BJ (cell line): Measurements from ENCODE around the gene HTR5A. TPM values are rescaled to one million over a fixed set of nuclear protein-coding genes. Genes with fewer than 3 reads are reported as not detected.

ENCODE experiments used
- CTCF ChIA-PET: fragments of 350-600 bp; formaldehyde crosslinking; extraction: SDS; loops from one replicate; lab custom pipeline; 2021; ENCODE audit warnings: antibody characterized with exemption, inconsistent platforms; lab: Yijun Ruan, JAX
- POLR2A ChIA-PET: fragments of 300-600 bp; sonication (Branson Sonifier 250); formaldehyde crosslinking; extraction: SDS; loops from one replicate; lab custom pipeline; 2021; ENCODE audit warnings: antibody characterized with exemption; lab: Charles Lee
- DNase-seq: peaks from one replicate; pipeline ENCODE4 v3.0.0-alpha.2; 2011; ENCODE audit warnings: low read depth
- H3K27me3 ChIP-seq: 2 replicates; pipeline ENCODE4 v1.6.0; 2011; ENCODE audit warnings: low read length; ENCODE audit not compliant: control insufficient read depth, insufficient read depth
- H3K36me3 ChIP-seq: 2 replicates; pipeline ENCODE4 v1.5.1; 2011; ENCODE audit warnings: low read length; ENCODE audit not compliant: control insufficient read depth, insufficient read depth
- H3K4me3 ChIP-seq: 2 replicates; pipeline ENCODE4 v1.5.1; 2011; ENCODE audit warnings: low read depth, mild to moderate bottlenecking, control low read depth, low read length
- polyA plus RNA-seq: library from polyadenylated mRNA; depleted of rRNA; stranded (reverse); fragments of >200 nt; gene quantifications from 2 replicates; pipeline ENCODE4 v1.2.3, GENCODE V29; 2011; rRNA removed
- small RNA-seq: library from RNA; depleted of rRNA; stranded (forward); fragments of <200 nt; gene quantifications from one replicate; pipeline ENCODE3, GENCODE V24; 2012; ENCODE audit warnings: low replicate concordance, low read depth; ENCODE audit not compliant: insufficient read length
- TF ChIP-seq, protein P1 (sequence below): IDR thresholded peaks from 2 replicates; pipeline ENCODE4 v1.5.1; 2011; ENCODE audit warnings: low read depth, mild to moderate bottlenecking, control low read depth, inconsistent platforms, low read length, moderate library complexity; ENCODE audit not compliant: insufficient read depth

The HTR5A gene
- polyA plus RNA-seq, 1 experiment: not detected

DNA sequence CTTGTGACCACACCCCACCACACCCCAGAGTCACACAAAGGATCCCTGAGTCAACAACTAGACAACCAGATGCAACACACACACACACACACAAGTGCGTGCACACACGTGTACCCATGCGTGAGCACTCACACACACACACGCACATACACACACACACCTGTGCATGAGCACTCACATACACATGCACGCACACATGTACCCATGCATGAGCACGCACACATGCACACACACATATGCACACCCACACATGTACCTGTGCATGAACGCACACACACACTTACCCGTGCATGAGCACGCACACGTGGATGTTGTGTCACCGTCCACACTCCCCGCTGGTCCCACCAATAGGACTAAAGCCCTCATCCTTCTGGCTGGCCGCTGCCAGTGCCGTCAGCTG lies 60.4 kb downstream of the HTR5A start:
- CTCF ChIA-PET: no interaction called here
- H3K4me3 ChIP-seq: no peak overlapping the region
- POLR2A ChIA-PET: no interaction called here

GRCh38 chr7:155131090-155131489 lies 61.0 kb downstream of the HTR5A start:
- no peak for DNase-seq
- Histone ChIP-seq H3K4me3 (no peak overlapping the region), H3K36me3 (no peaks in the 10 kb centered on the region), H3K27me3 (no peaks in the 10 kb centered on the region)
- POLR2A ChIA-PET: no interaction called here
- TF ChIP-seq, protein P1, sequence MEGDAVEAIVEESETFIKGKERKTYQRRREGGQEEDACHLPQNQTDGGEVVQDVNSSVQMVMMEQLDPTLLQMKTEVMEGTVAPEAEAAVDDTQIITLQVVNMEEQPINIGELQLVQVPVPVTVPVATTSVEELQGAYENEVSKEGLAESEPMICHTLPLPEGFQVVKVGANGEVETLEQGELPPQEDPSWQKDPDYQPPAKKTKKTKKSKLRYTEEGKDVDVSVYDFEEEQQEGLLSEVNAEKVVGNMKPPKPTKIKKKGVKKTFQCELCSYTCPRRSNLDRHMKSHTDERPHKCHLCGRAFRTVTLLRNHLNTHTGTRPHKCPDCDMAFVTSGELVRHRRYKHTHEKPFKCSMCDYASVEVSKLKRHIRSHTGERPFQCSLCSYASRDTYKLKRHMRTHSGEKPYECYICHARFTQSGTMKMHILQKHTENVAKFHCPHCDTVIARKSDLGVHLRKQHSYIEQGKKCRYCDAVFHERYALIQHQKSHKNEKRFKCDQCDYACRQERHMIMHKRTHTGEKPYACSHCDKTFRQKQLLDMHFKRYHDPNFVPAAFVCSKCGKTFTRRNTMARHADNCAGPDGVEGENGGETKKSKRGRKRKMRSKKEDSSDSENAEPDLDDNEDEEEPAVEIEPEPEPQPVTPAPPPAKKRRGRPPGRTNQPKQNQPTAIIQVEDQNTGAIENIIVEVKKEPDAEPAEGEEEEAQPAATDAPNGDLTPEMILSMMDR: no peak
- CTCF ChIA-PET: no interaction called here

More for the DNA sequence above, 60.4 kb downstream of the HTR5A start:
- TF ChIP-seq, protein P1: no peak
- Histone ChIP-seq H3K27me3 (no peaks in the 10 kb centered on the region), H3K36me3 (no peaks in the 10 kb centered on the region)
- no peak for DNase-seq

DNA sequence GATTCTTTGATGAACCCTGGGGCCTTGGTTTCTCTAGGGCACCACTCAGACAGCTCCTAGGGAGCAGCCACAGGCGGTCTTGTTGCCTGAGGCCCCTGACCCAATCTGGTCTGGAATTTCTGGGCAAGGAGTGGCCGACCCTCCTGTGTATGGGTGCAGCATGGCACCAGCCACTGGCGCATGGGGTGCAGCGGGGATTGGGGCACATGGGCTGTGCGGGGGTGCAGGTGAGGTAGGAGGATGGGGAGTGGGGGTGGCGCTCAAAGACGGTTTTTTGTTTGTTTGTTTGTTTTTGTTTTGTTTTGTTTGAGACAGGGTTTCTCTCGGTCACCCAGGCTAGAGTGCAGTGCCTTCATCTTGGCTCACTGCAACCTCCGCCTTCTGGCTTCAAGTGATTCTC lies 62.3 kb downstream of the HTR5A start:
- no peaks in the 10 kb centered on the region for H3K27me3 ChIP-seq
- POLR2A ChIA-PET: no interaction called here
- CTCF ChIA-PET: interaction anchor here (1.1 kb wide), 1 partner anchor 9 kb away, joined by 3 read pairs; no protein-coding TSS in a partner anchor
- H3K4me3 ChIP-seq: no peak overlapping the region
- TF ChIP-seq, protein P1: no peak
- no peak for DNase-seq
- no peaks in the 10 kb centered on the region for H3K36me3 ChIP-seq

DNA sequence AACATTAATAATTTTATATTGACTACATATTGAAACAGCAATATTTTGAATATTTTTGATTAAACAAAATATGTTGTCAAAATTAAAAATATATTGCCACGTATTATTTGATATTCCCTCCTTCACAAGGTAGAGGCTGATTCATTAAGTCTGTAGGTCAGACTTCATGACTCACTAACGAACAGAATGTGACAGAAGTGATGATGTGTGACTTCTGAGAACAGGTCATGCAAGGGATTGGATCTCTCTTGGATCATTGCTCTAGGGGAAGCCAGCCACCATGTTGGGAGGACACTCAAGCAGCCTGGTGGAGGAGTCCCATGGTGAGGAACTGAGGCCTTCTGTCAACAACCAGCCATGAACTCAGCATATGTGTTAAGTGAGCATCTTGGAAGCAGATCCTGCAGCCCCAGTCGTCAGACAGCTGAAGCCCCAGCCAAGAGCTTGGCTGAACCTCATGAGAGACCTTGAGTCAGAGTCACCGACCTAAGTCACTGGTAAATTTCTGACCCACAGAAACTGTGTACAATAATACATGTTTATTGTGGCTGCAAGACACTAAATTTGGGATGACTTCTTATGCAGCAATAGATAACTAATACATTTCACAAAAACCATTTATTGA lies 66.6 kb downstream of the HTR5A start:
- CTCF ChIA-PET: no interaction called here
- Histone ChIP-seq H3K36me3 (no peaks in the 10 kb centered on the region), H3K4me3 (no peak overlapping the region), H3K27me3 (no peaks in the 10 kb centered on the region)
- DNase-seq: no peak
- POLR2A ChIA-PET: no interaction called here
- TF ChIP-seq, protein P1: no peak

Small RNA genes within 50 kb of the gene (small RNA-seq; reads per million reads assigned to genes)
- gene AC092628.1: not detected

Other genes starting within 250 kb of the HTR5A start
- gene PAXIP1, start 67.2 kb upstream of the HTR5A start, polyA plus RNA-seq: 4.0 and 4.6 TPM in 2 replicates
- gene INSIG1, start 227.6 kb downstream of the HTR5A start, polyA plus RNA-seq: 10.0 and 11.0 TPM in 2 replicates